ENCODE data around the gene TCF4. TPM values are rescaled to one million over a fixed set of nuclear protein-coding genes. Genes with fewer than 3 reads are reported as not detected.

The TCF4 gene
- total RNA-seq, 1 experiment from 2014 or later = 0.42 TPM

DNA sequence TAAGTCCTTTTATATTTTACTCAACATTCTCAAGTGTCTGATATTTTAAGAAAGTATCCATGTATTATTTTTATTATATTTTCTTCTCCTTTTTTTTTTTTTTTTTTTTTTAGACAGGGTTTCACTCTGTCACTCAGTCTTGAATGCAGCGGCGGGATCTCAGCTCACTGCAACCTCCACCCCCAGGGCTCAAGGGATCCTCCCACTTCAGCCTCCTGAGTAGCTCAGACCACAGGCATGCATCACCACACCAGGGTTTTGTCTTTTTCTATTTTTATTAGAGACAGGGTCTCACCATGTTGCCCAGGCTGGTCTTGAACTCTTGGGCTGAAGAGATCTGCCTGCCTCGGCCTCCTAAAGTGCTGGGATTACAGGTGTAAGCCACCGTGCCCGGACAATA, 212.1 kb downstream of the TCF4 start:
- no peak overlapping the region for H3K4me3 ChIP-seq (replicated peaks in 1 of 2; ENCODE audit: low read depth in 1 of 2, low read length in 2 of 2)
- no peak for DNase-seq (ENCODE audit: low read depth, low spot score)
- intact Hi-C loops (cut with micrococcal nuclease) = no loop called here
- H3K4me2 ChIP-seq (ENCODE audit: low read length) = no peak overlapping the region
- H2AFZ ChIP-seq (ENCODE audit: low read depth, low read length, poor library complexity, severe bottlenecking) = no peak overlapping the region
- no peaks in the 10 kb centered on the region for H3K36me3 ChIP-seq (ENCODE audit: control insufficient read depth in 1 of 2, insufficient read depth in 2 of 2, low read length in 2 of 2)
- no peaks in the 10 kb centered on the region for H3K4me1 ChIP-seq (ENCODE audit: control insufficient read depth in 1 of 2, insufficient read depth in 2 of 2, low read length in 2 of 2)
- RAD21 ChIA-PET (ENCODE audit: low non-redundant PET in 1 of 2, low total read pairs in 2 of 2, uncharacterized antibody in 2 of 2, unreplicated experiment in 2 of 2) = no interaction called here
- no peak overlapping the region for H3K27ac ChIP-seq (ENCODE audit: low read depth, low read length)
- no peak for ATAC-seq
- H3K27me3 ChIP-seq (ENCODE audit: insufficient read depth, low read length) = no peaks in the 10 kb centered on the region
- no peaks in the 10 kb centered on the region for H3K9me3 ChIP-seq (ENCODE audit: control insufficient read depth in 1 of 2, insufficient read depth in 1 of 2, low read depth in 1 of 2, low read length in 2 of 2)
- no peaks in the 10 kb centered on the region for H3K79me2 ChIP-seq (ENCODE audit: insufficient read depth, low read length)
- no TSS peak for BruUV-seq (replicated peaks)
- TF ChIP-seq EGR1 (IDR thresholded peaks at IDR 0.05; ENCODE audit: low read depth) (no peak), JUND (IDR thresholded peaks at IDR 0.05) (no peak), ZNF274 (IDR thresholded peaks at IDR 0.05; ENCODE audit: low read depth, low read length) (no peak), EZH2phosphoT487 (IDR thresholded peaks at IDR 0.05; ENCODE audit: borderline replicate concordance) (no peak), POLR2AphosphoS5 (IDR thresholded peaks at IDR 0.05; ENCODE audit: low read depth, low read length) (no peak)
- TF ChIP-seq, protein P1, sequence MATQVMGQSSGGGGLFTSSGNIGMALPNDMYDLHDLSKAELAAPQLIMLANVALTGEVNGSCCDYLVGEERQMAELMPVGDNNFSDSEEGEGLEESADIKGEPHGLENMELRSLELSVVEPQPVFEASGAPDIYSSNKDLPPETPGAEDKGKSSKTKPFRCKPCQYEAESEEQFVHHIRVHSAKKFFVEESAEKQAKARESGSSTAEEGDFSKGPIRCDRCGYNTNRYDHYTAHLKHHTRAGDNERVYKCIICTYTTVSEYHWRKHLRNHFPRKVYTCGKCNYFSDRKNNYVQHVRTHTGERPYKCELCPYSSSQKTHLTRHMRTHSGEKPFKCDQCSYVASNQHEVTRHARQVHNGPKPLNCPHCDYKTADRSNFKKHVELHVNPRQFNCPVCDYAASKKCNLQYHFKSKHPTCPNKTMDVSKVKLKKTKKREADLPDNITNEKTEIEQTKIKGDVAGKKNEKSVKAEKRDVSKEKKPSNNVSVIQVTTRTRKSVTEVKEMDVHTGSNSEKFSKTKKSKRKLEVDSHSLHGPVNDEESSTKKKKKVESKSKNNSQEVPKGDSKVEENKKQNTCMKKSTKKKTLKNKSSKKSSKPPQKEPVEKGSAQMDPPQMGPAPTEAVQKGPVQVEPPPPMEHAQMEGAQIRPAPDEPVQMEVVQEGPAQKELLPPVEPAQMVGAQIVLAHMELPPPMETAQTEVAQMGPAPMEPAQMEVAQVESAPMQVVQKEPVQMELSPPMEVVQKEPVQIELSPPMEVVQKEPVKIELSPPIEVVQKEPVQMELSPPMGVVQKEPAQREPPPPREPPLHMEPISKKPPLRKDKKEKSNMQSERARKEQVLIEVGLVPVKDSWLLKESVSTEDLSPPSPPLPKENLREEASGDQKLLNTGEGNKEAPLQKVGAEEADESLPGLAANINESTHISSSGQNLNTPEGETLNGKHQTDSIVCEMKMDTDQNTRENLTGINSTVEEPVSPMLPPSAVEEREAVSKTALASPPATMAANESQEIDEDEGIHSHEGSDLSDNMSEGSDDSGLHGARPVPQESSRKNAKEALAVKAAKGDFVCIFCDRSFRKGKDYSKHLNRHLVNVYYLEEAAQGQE (IDR thresholded peaks at IDR 0.05; ENCODE audit: low read depth) = no peak
- TF ChIP-seq, protein P2, sequence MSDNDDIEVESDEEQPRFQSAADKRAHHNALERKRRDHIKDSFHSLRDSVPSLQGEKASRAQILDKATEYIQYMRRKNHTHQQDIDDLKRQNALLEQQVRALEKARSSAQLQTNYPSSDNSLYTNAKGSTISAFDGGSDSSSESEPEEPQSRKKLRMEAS (IDR thresholded peaks at IDR 0.05) = no peak
- H3K9me2 ChIP-seq (ENCODE audit: insufficient read depth) = no peaks in the 10 kb centered on the region
- H3K9ac ChIP-seq (ENCODE audit: low read length) = no peak overlapping the region
- POLR2A ChIA-PET = no interaction called here
- H4K20me1 ChIP-seq (ENCODE audit: insufficient read depth) = no peaks in the 10 kb centered on the region
- CTCF ChIA-PET = no interaction called here

GRCh38 chr18:55374741-55375140, 213.3 kb downstream of the TCF4 start:
- RAD21 ChIA-PET (ENCODE audit: low non-redundant PET in 1 of 2, low total read pairs in 2 of 2, uncharacterized antibody in 2 of 2, unreplicated experiment in 2 of 2) = no interaction called here
- Histone ChIP-seq H3K9me3 (ENCODE audit: control insufficient read depth in 1 of 2, insufficient read depth in 1 of 2, low read depth in 1 of 2, low read length in 2 of 2) (no peaks in the 10 kb centered on the region), H3K4me3 (replicated peaks in 1 of 2; ENCODE audit: low read depth in 1 of 2, low read length in 2 of 2) (no peak overlapping the region), H2AFZ (ENCODE audit: low read depth, low read length, poor library complexity, severe bottlenecking) (no peak overlapping the region), H3K4me1 (ENCODE audit: control insufficient read depth in 1 of 2, insufficient read depth in 2 of 2, low read length in 2 of 2) (no peaks in the 10 kb centered on the region), H3K9me2 (ENCODE audit: insufficient read depth) (no peaks in the 10 kb centered on the region), H3K27me3 (ENCODE audit: insufficient read depth, low read length) (no peaks in the 10 kb centered on the region), H3K4me2 (ENCODE audit: low read length) (no peak overlapping the region), H3K36me3 (ENCODE audit: control insufficient read depth in 1 of 2, insufficient read depth in 2 of 2, low read length in 2 of 2) (no peaks in the 10 kb centered on the region), H3K27ac (ENCODE audit: low read depth, low read length) (no peak overlapping the region), H3K9ac (ENCODE audit: low read length) (no peak overlapping the region), H3K79me2 (ENCODE audit: insufficient read depth, low read length) (no peaks in the 10 kb centered on the region), H4K20me1 (ENCODE audit: insufficient read depth) (no peaks in the 10 kb centered on the region)
- no TSS peak for BruUV-seq (replicated peaks)
- ATAC-seq (no peak), DNase-seq (ENCODE audit: low read depth, low spot score) (no peak)
- CTCF ChIA-PET = no interaction called here
- POLR2A ChIA-PET = no interaction called here
- intact Hi-C loops (cut with micrococcal nuclease) = no loop called here
- TF ChIP-seq POLR2A (IDR thresholded peaks at IDR 0.05; ENCODE audit: borderline replicate concordance, extremely low read depth, insufficient read depth, insufficient read length) = no peak
- no peak for TF ChIP-seq TCF7L2 (IDR thresholded peaks at IDR 0.05; ENCODE audit: borderline replicate concordance, extremely low read depth, insufficient read depth, insufficient read length)
- TF ChIP-seq CBX3 (IDR thresholded peaks at IDR 0.05; ENCODE audit: low read depth) = no peak
- TF ChIP-seq SP1 (IDR thresholded peaks at IDR 0.05; ENCODE audit: low read depth) = no peak
- TF ChIP-seq POLR2AphosphoS5 (IDR thresholded peaks at IDR 0.05; ENCODE audit: low read depth, low read length) = no peak
- no peak for TF ChIP-seq ELF1 (IDR thresholded peaks at IDR 0.05; ENCODE audit: borderline replicate concordance, low read depth)
